ENCODE results near the gene SELENOT. TPM values are rescaled to one million over a fixed set of nuclear protein-coding genes. Genes with fewer than 3 reads are reported as not detected.

SELENOT gene
- total RNA-seq, 1 donor from 2014 or later: 116 TPM

- DNase-seq (ENCODE audit: low spot score): no peak
These were observed 59.5 kb downstream of the SELENOT start for GRCh38 chr3:150662410-150663200.

GRCh38 chr3:150663461-150663860 lies 60.3 kb downstream of the SELENOT start:
- DNase-seq (ENCODE audit: low spot score): no peak

GRCh38 chr3:150666167-150666566 lies 63.0 kb downstream of the SELENOT start:
- no peak for DNase-seq (ENCODE audit: low spot score)

GRCh38 chr3:150673966-150674365 lies 70.8 kb downstream of the SELENOT start:
- no peak for DNase-seq (ENCODE audit: low spot score)

- DNase-seq (ENCODE audit: low spot score): no peak
These were observed 72.5 kb downstream of the SELENOT start for GRCh38 chr3:150675587-150675986.

Other genes starting within 250 kb of the SELENOT start
- gene TSC22D2, start 195.0 kb upstream of the SELENOT start, total RNA-seq: 25.6 TPM
- gene SERP1, start 56.8 kb upstream of the SELENOT start, total RNA-seq: 116 TPM
- 63.4 TPM for gene EIF2A, start 56.5 kb upstream of the SELENOT start, total RNA-seq
- 0.09 TPM for gene ERICH6, start 100.6 kb downstream of the SELENOT start, total RNA-seq
- gene SIAH2, start 159.8 kb downstream of the SELENOT start, total RNA-seq: 33.7 TPM